ENCODE measurements around the gene VAMP8. TPM values are rescaled to one million over a fixed set of nuclear protein-coding genes. Genes with fewer than 3 reads are reported as not detected.
"Not testable (repeated sequence)": the region's sequence is repeated elsewhere in the genome, so short reads cannot be mapped to it uniquely, and the experiment has no call there.

Gene VAMP8
- total RNA-seq, 6 donors from 2014 or later, result 62.8 to 289 (median 154) TPM

DNA sequence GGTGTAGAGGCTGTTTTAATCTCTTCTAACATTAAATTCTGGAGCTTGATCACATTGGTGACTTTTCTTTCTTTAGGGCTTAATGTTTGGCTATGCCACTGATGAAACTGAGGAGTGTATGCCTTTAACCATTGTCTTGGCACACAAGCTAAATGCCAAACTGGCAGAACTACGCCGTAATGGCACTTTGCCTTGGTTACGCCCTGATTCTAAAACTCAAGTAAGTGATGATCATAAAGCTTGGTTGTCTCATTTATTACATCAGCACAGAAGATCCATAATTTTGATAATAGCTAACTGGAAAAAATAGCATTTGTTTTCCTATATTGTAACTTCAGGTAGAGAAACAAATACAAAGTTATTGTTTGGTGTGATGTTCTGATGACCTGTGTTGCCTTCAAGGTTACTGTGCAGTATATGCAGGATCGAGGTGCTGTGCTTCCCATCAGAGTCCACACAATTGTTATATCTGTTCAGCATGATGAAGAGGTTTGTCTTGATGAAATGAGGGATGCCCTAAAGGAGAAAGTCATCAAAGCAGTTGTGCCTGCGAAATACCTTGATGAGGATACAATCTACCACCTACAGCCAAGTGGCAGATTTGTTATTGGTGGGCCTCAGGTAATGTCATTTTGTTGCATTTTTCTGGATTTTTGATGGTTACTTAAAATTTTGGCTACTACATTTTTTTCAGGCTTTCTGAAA, 35.5 kb upstream of the VAMP8 start:
- TF ChIP-seq POLR2AphosphoS5 (IDR thresholded peaks at IDR 0.05) (no peak), POLR2A (IDR thresholded peaks at IDR 0.05) (no peak), EP300 (IDR thresholded peaks at IDR 0.05) (no peak)
- TF ChIP-seq, protein P1, sequence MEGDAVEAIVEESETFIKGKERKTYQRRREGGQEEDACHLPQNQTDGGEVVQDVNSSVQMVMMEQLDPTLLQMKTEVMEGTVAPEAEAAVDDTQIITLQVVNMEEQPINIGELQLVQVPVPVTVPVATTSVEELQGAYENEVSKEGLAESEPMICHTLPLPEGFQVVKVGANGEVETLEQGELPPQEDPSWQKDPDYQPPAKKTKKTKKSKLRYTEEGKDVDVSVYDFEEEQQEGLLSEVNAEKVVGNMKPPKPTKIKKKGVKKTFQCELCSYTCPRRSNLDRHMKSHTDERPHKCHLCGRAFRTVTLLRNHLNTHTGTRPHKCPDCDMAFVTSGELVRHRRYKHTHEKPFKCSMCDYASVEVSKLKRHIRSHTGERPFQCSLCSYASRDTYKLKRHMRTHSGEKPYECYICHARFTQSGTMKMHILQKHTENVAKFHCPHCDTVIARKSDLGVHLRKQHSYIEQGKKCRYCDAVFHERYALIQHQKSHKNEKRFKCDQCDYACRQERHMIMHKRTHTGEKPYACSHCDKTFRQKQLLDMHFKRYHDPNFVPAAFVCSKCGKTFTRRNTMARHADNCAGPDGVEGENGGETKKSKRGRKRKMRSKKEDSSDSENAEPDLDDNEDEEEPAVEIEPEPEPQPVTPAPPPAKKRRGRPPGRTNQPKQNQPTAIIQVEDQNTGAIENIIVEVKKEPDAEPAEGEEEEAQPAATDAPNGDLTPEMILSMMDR (IDR thresholded peaks at IDR 0.05), result no peak
- H3K27ac ChIP-seq, result peak overlapping the region in 1 of 4 donors; percentile 95
- WGBS, 2 donors, result 55 to 58% methylated on average over 5 of the region's 5 CpGs
- peaks cover 36 to 47% (median 41%) of the 10 kb centered on the region in 4 donors for H3K4me1 ChIP-seq
- no peak for DNase-seq
- peaks cover 22 to 60% (median 49%) of the 10 kb centered on the region in 4 donors for H3K36me3 ChIP-seq
- ATAC-seq (ENCODE audit: low FRiP score in 2 of 2), result no peak
- no peaks in the 10 kb centered on the region for H3K9me3 ChIP-seq
- peak overlapping the region in 2 of 4 donors; percentile 3 to 97 for H3K4me3 ChIP-seq
- H3K27me3 ChIP-seq, result no peaks in the 10 kb centered on the region

DNA sequence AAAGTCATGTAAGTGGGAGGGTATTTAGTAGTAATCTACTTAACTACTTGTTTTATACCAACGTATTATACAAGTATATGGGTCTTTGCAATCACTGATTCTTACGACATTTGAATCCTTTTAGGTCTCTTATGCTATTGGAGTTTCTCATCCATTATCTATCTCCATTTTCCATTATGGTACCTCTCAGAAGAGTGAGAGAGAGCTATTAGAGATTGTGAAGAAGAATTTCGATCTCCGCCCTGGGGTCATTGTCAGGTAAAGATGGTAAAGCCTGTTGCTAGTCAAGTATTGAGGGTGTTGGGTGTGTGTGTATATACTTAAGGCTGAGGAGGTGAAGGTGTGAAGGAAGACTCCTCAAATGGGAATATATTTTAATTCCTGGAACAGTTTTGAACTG, 34.6 kb upstream of the VAMP8 start:
- no peak for DNase-seq
- TF ChIP-seq POLR2AphosphoS5 (IDR thresholded peaks at IDR 0.05), result no peak
- H3K4me1 ChIP-seq, result peaks cover 28 to 40% (median 33%) of the 10 kb centered on the region in 4 donors
- H3K36me3 ChIP-seq, result peaks cover 22 to 66% (median 51%) of the 10 kb centered on the region in 4 donors
- no peak for ATAC-seq (ENCODE audit: low FRiP score in 2 of 2)
- WGBS, 2 donors, result 71 to 79% methylated on average over 4 of the region's 4 CpGs
- H3K9me3 ChIP-seq, result no peaks in the 10 kb centered on the region
- H3K27me3 ChIP-seq, result no peaks in the 10 kb centered on the region
- peak overlapping the region in 1 of 4 donors; percentile 97 for H3K4me3 ChIP-seq
- no peak overlapping the region for H3K27ac ChIP-seq

DNA sequence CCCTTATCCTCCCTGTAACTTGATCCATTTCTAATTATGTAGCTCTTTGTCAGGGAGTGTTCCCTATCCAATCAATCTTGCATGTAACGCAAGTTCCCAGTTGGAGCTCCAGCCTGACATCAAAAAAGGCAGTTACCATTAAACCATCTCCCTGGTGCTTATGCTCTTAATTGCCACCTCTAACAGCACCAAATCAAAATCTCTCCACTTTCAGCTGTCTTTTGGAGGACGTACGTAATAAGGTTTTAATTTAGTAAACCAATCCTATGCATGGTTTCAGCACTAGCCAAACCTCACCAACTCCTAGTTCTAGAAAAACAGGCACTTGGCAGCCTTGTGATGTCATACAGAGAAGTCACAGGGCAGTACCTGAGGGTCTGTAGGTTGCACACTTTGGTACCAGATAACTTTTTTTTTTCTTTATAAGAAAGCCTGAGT, 33.1 kb upstream of the VAMP8 start:
- not testable (repeated sequence) for H3K9me3 ChIP-seq; H3K4me3 ChIP-seq; DNase-seq; ATAC-seq (ENCODE audit: low FRiP score in 2 of 2); H3K27me3 ChIP-seq
- Histone ChIP-seq H3K36me3 (peaks cover 22 to 80% (median 51%) of the 10 kb centered on the region in 4 donors), H3K27ac (peak overlapping the region in 1 of 4 donors; percentile 9), H3K4me1 (peaks cover 28 to 40% (median 33%) of the 10 kb centered on the region in 4 donors)
- WGBS, 2 donors, result 86 to 90% methylated on average over 3 of the region's 3 CpGs

DNA sequence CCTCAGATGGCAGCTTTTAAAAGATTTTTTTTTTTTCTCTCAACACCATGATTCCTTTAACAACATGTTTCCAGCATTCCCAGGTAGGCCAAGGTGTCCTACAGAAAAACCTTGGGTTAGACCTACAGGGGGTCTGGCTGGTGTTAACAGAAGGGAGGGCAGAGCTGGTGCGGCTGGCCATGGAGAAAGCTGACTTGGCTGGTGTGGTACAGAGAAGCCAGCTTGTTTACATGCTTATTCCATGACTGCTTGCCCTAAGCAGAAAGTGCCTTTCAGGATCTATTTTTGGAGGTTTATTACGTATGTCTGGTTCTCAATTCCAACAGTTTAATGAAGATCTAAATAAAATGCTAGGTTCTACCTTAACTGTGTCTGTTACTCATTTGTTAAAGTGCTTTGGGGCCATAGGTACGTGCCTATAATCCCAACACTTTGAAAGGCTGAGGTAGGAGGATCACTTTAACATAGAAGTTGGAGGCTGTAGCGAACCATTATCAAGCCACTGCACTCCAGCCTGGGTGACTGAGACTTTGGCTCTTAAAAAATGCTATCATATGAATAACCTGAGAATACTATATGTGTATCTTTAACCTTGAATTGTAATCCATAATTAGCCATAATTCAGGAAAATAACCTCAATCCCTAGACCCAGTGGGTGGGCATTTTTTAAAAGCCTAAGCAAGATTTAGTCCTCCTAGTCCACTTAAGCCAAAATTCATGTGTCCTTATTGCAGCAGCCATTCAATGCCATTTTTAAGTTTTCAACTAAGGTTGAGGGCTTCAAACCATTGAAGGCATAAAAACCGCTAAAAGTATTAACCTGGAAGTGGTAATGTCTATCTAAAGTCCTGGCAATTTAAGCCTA, 32.2 kb upstream of the VAMP8 start:
- not testable (repeated sequence) for H3K27me3 ChIP-seq; DNase-seq; H3K9me3 ChIP-seq; ATAC-seq (ENCODE audit: low FRiP score in 2 of 2); H3K4me3 ChIP-seq
- WGBS, 2 donors, result 85 to 88% methylated on average over 4 to 5 of the region's 5 CpGs
- H3K4me1 ChIP-seq, result peaks cover 30 to 40% (median 32%) of the 10 kb centered on the region in 4 donors
- H3K27ac ChIP-seq, result peak overlapping the region in 1 of 4 donors; percentile 9
- peaks cover 22 to 89% (median 55%) of the 10 kb centered on the region in 4 donors for H3K36me3 ChIP-seq

DNA sequence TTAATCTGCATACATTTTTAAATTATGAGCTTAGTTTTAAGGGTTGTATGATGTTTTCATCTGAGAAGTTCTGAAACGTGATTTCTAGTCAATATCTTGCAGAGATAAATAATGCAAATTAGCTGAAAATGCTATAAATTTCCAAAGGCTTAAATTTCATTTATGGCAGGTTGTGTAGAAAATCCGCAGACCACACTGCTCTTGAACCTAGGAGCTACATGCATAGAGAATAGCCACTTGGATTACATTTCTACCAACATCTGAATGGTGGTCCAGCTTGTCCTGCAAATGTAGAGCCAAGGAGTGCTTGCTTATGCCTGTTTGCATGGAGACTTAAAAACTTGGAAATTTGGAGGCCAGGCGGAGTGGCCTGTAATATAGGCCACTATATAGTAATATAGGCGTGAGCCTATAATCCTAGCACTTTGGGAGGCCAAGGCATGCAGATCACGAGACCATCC, 31.6 kb upstream of the VAMP8 start:
- H3K27me3 ChIP-seq, result no peaks in the 10 kb centered on the region
- no peaks in the 10 kb centered on the region for H3K9me3 ChIP-seq
- H3K27ac ChIP-seq, result no peak overlapping the region
- TF ChIP-seq POLR2AphosphoS5 (IDR thresholded peaks at IDR 0.05) (no peak), EP300 (IDR thresholded peaks at IDR 0.05) (no peak), POLR2A (IDR thresholded peaks at IDR 0.05) (no peak)
- TF ChIP-seq, protein P1 (IDR thresholded peaks at IDR 0.05), result no peak
- H3K4me3 ChIP-seq, result no peak overlapping the region
- DNase-seq (no peak), ATAC-seq (ENCODE audit: low FRiP score in 2 of 2) (no peak)
- WGBS, 2 donors, result 80 to 86% methylated on average over 5 of the region's 5 CpGs
- H3K36me3 ChIP-seq, result peaks cover 22 to 96% (median 62%) of the 10 kb centered on the region in 4 donors
- H3K4me1 ChIP-seq, result peaks cover 26 to 34% (median 29%) of the 10 kb centered on the region in 4 donors
